Gastroesophageal sphincter (tissue), 3 donors: ENCODE measurements around the gene NEIL1.

ENCODE experiments used
- CTCF ChIP-seq, 4 experiments: fragments of 200-600 bp in 2 of 4; fragments of 450-650 bp in 2 of 4; sonication (generic) in 1 of 4; IDR thresholded peaks; one replicate each; pipeline ENCODE4 v1.5.1; 2017 to 2019; ENCODE audit warnings: antibody characterized with exemption in 4 of 4, mild to moderate bottlenecking in 2 of 4, moderate library complexity in 2 of 4
- EP300 ChIP-seq: sonication (generic); formaldehyde crosslinking; IDR thresholded peaks from one replicate; pipeline ENCODE4 v1.6.1; 2017; ENCODE audit warnings: antibody characterized with exemption, mild to moderate bottlenecking
- POLR2A ChIP-seq, 2 donors: fragments of 450-650 bp; IDR thresholded peaks; one replicate each; pipeline ENCODE4 v1.6.1; 2017; ENCODE audit warnings: antibody characterized with exemption in 2 of 2, mild to moderate bottlenecking in 2 of 2, moderate library complexity in 1 of 2
- POLR2AphosphoS5 ChIP-seq: sonication (generic); formaldehyde crosslinking; IDR thresholded peaks from one replicate; pipeline ENCODE4 v1.6.1; 2017; ENCODE audit warnings: antibody characterized with exemption

GRCh38 chr15:75346796-75347221 is at the start of gene NEIL1:
- TF ChIP-seq POLR2A (IDR thresholded peaks at IDR 0.05) (no peak), CTCF (IDR thresholded peaks at IDR 0.05) (no peak), EP300 (no peak), POLR2AphosphoS5 (no peak)
